SK-N-MC (cell line): Measurements from ENCODE around the gene CYP24A1.
A peak's percentile ranks its signal among the peaks of the same experiment; 100 is the strongest.

Experiments
- DNase-seq: peaks from one replicate; pipeline ENCODE4 v3.0.0-alpha.2; 2011; ENCODE audit warnings: low read depth, low spot score
- H3K27ac ChIP-seq: fragments of 200-600 bp; sonication (generic); 2 replicates; pipeline ENCODE4 v1.5.1; 2016; ENCODE audit warnings: mixed run types
- H3K36me3 ChIP-seq: fragments of 200-600 bp; sonication (generic); 2 replicates; pipeline ENCODE4 v1.6.1; 2017; ENCODE audit warnings: antibody characterized with exemption, low read length, mixed read lengths; ENCODE audit not compliant: insufficient read depth
- H3K4me3 ChIP-seq: fragments of 200-600 bp; sonication (generic); 2 replicates; pipeline ENCODE4 v1.5.1; 2016
- H3K9ac ChIP-seq: fragments of 200-600 bp; sonication (generic); 2 replicates; pipeline ENCODE4 v1.8.0; 2017; ENCODE audit warnings: mixed run types, mixed read lengths; ENCODE audit not compliant: insufficient read length
- H3K9me3 ChIP-seq: fragments of 200-600 bp; sonication (generic); 2 replicates; pipeline ENCODE4 v1.6.1; 2017; ENCODE audit warnings: low read depth, mild to moderate bottlenecking, antibody characterized with exemption, low read length, moderate library complexity, mixed read lengths
- EZH2 ChIP-seq: fragments of 200-600 bp; sonication (generic); IDR thresholded peaks from one replicate; pipeline ENCODE4 v1.6.1; 2017; ENCODE audit warnings: antibody characterized with exemption
- FOXP2 ChIP-seq: optimal IDR thresholded peaks from 2 replicates; pipeline ENCODE3; 2011; ENCODE audit warnings: mild to moderate bottlenecking, moderate library complexity; ENCODE audit not compliant: insufficient read depth; ENCODE audit errors: extremely low read length, control extremely low read depth
- POLR2AphosphoS5 ChIP-seq: IDR thresholded peaks from 2 replicates; pipeline ENCODE4 v1.6.1; 2012; ENCODE audit warnings: mild to moderate bottlenecking, low read depth, low read length, borderline replicate concordance

Gene CYP24A1

GRCh38 chr20:54165803-54166202 is 8.0 kb downstream of the CYP24A1 start:
- H3K36me3 ChIP-seq = peaks cover 26% of the 10 kb centered on the region
- no peak overlapping the region for H3K9ac ChIP-seq
- H3K4me3 ChIP-seq = no peak overlapping the region
- no peak for TF ChIP-seq POLR2AphosphoS5
- no peak for TF ChIP-seq FOXP2
- TF ChIP-seq EZH2 = no peak
- peak overlapping the region; percentile 31; the same call in 1 of the 2 replicates for H3K27ac ChIP-seq
- no peak for DNase-seq
- no peaks in the 10 kb centered on the region for H3K9me3 ChIP-seq

DNA sequence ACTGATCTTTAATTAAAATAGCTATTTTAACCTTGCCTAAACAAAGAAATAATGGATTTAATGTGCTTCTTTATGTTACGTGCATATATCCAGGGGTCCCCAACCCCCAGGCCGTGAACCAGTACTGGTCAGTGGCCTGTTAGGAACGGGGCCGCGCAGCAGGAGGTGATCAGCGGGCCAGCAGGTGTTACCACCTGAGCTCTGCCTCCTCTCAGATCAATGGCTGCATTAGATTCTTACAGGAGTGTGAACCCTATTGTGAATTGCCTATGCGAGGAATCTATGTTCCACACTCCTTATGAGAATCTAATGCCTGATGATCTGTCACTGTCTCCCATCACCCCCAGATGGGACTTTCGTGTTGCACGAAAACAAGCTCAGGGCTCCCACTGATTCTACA is 8.8 kb downstream of the CYP24A1 start:
- Histone ChIP-seq H3K36me3 (peaks cover 26% of the 10 kb centered on the region), H3K9me3 (no peaks in the 10 kb centered on the region), H3K4me3 (no peak overlapping the region), H3K9ac (no peak overlapping the region), H3K27ac (no peak overlapping the region)
- DNase-seq = no peak
- TF ChIP-seq POLR2AphosphoS5 = no peak
- TF ChIP-seq EZH2 = no peak
- no peak for TF ChIP-seq FOXP2

GRCh38 chr20:54163402-54163801 is 10.4 kb downstream of the CYP24A1 start:
- TF ChIP-seq FOXP2 (no peak), POLR2AphosphoS5 (no peak), EZH2 (no peak)
- Histone ChIP-seq H3K27ac (no peak overlapping the region), H3K9me3 (no peaks in the 10 kb centered on the region), H3K9ac (no peak overlapping the region), H3K4me3 (no peak overlapping the region), H3K36me3 (peaks cover 29% of the 10 kb centered on the region)
- DNase-seq = no peak

GRCh38 chr20:54162378-54163009 is 11.3 kb downstream of the CYP24A1 start:
- no peak overlapping the region for H3K27ac ChIP-seq
- no peak for TF ChIP-seq FOXP2
- TF ChIP-seq POLR2AphosphoS5 = no peak
- TF ChIP-seq EZH2 = no peak
- no peak overlapping the region for H3K4me3 ChIP-seq
- no peak for DNase-seq
- H3K9me3 ChIP-seq = no peaks in the 10 kb centered on the region
- no peak overlapping the region for H3K9ac ChIP-seq
- peaks cover 37% of the 10 kb centered on the region for H3K36me3 ChIP-seq

DNA sequence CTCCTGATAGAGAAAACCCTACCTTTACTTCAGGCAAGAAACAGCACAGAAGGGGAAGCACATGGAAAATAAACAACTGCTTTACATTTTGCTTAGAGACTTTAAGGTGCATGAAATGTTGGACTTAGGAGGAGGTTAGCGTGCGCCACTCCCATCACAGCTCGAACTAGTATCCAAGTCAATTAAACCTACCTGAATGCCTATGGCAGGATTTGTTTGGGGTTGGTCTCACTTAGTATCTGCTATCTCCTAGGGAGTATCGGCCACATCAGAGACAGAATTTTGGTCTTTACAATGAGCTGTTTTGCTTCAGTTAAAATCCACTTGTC is 12.0 kb downstream of the CYP24A1 start:
- no peak overlapping the region for H3K9ac ChIP-seq
- peaks cover 43% of the 10 kb centered on the region for H3K36me3 ChIP-seq
- H3K4me3 ChIP-seq = no peak overlapping the region
- H3K9me3 ChIP-seq = no peaks in the 10 kb centered on the region
- DNase-seq = no peak
- no peak overlapping the region for H3K27ac ChIP-seq
- TF ChIP-seq FOXP2 = no peak
- no peak for TF ChIP-seq POLR2AphosphoS5
- TF ChIP-seq EZH2 = no peak

DNA sequence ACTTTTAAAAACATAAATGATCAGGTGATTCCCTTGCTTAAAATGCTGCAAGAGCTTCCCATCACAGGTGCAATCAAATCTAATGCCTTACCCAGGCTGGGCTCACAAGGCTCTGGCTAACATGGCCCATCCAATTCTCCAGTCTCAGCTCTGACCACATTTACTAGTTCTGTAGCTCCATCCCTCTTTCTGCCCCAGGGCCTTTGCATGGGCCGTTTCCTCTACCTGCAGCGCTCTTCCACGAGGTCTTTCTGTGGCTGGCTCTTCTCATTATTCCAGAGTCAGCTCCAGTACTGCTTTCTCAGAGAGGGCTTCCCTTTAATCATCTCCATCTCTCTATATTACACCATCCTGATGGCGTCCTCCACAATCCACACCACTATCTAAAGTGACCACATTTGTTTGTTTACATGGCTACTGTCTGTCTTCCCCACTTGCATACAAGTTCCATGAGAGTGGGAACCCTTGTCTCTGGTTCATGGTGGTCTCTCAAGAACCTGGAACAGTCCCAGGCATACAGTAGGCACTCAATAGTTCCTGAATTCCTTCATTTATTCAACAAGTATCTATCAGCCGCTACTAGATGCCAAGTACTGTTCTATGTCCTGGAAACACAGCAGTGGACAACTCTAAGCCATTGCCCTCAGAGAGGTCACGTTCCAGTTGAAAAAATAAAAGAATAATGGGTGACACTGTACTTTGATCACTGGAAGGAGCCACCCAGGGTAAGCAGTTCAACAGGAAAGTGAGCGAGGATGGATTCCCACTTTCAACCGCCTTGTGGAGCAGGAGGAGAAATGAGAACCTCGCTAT is 12.6 kb downstream of the CYP24A1 start:
- TF ChIP-seq POLR2AphosphoS5 (no peak), EZH2 (no peak), FOXP2 (no peak)
- H3K9me3 ChIP-seq = no peaks in the 10 kb centered on the region
- no peak overlapping the region for H3K4me3 ChIP-seq
- no peak overlapping the region for H3K9ac ChIP-seq
- no peak for DNase-seq
- no peak overlapping the region for H3K27ac ChIP-seq
- H3K36me3 ChIP-seq = peaks cover 39% of the 10 kb centered on the region

- Histone ChIP-seq H3K9ac (no peak overlapping the region), H3K27ac (peak overlapping the region; percentile 7; the same call in 1 of the 2 replicates), H3K36me3 (peaks cover 31% of the 10 kb centered on the region), H3K4me3 (no peak overlapping the region), H3K9me3 (no peaks in the 10 kb centered on the region)
- DNase-seq = no peak
- TF ChIP-seq EZH2 = no peak
- TF ChIP-seq FOXP2 = no peak
- TF ChIP-seq POLR2AphosphoS5 = no peak; the same call in 1 of the 2 replicates
Measured at GRCh38 chr20:54160065-54161007, 13.4 kb downstream of the CYP24A1 start.

DNA sequence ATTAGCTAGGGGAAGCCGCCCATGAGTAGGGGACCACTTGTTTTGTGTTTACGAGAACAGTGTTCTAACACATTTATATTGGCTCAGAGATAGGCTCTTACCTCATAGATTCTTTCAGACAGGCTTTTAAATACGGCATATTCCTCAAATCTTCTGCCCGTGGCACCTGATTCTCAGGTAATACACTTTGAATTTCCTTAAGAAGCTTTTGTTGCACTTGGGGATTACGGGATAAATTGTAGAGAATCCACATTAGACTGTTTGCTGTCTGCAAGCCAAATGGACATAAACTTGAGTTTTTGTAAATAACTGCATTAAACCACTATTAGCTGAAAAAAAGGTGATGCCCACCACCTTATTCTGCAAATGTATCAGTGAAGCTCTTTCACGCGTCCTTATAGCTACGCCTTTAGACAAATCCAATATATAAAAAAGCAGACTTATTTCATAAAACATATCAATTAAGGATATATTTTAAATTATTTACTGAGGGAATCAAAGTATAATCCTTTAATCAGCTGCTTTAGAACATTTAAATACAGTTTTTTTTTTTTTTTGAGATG is 14.8 kb downstream of the CYP24A1 start:
- H3K9ac ChIP-seq = no peak overlapping the region
- no peak overlapping the region for H3K4me3 ChIP-seq
- H3K9me3 ChIP-seq = no peaks in the 10 kb centered on the region
- no peak for DNase-seq
- no peak overlapping the region for H3K27ac ChIP-seq
- peaks cover 26% of the 10 kb centered on the region for H3K36me3 ChIP-seq
- no peak for TF ChIP-seq EZH2
- TF ChIP-seq FOXP2 = no peak

DNA sequence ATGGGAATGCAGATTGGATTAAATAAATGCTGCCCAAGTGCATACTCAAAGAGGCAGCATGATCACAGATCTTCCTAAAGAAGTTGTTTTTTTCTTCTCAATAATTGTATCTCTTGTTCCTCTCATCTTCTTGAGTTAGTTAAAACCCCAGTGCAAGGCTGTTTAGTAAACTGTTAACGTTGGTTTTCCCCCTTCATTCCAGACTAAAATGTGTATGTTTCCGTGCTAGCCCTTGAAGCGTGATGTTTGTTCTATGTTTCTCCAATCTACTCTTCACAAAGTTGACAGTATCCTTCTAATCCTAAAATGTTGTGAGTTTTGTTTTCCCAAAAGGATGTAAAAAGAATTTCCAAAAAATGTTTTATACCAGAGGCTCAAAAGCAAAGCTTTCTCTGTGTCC is 15.6 kb downstream of the CYP24A1 start:
- DNase-seq = no peak
- no peak for TF ChIP-seq EZH2
- no peak for TF ChIP-seq POLR2AphosphoS5
- no peak for TF ChIP-seq FOXP2

More for the DNA sequence above, 15.6 kb downstream of the CYP24A1 start:
- Histone ChIP-seq H3K9me3 (no peaks in the 10 kb centered on the region), H3K27ac (no peak overlapping the region), H3K4me3 (no peak overlapping the region), H3K9ac (no peak overlapping the region), H3K36me3 (peaks cover 23% of the 10 kb centered on the region)
